GM12878 (cell line): ENCODE measurements around the gene SLX4IP. TPM values are rescaled to one million over a fixed set of nuclear protein-coding genes. Genes with fewer than 3 reads are reported as not detected.

Experiments used
- ATAC-seq: fragments of 200-7000 bp; cut with Tn5 transposase; 3 replicates; pipeline ENCODE4 v1.9.1; 2020; ENCODE audit warnings: mild to moderate bottlenecking, moderate library complexity
- BruUV-seq: library from RNA; stranded (reverse); fragments of 400-500 nt; replicated peaks from 2 replicates; lab custom pipeline; 2021; lab: Mats Ljungman, UMichigan
- CTCF ChIA-PET: fragments of 300-600 bp; sonication (Branson Sonifier 250); formaldehyde crosslinking; extraction: SDS; loops from one replicate; lab custom pipeline; 2021; ENCODE audit warnings: inconsistent platforms; lab: Yijun Ruan, JAX
- POLR2A ChIA-PET: fragments of 350-600 bp; formaldehyde crosslinking; extraction: SDS; loops from one replicate; lab custom pipeline; 2021; ENCODE audit warnings: inconsistent platforms; lab: Charles Lee
- RAD21 ChIA-PET: fragments of 300-600 bp; sonication (Branson Sonifier 250); formaldehyde crosslinking; loops from one replicate; lab custom pipeline; 2023; ENCODE audit warnings: antibody characterized with exemption; ENCODE audit not compliant: unreplicated experiment; lab: Charles Lee
- SMC1A ChIA-PET: fragments of 300-600 bp; sonication (Branson Sonifier 250); formaldehyde crosslinking; loops from one replicate; lab custom pipeline; 2023; ENCODE audit not compliant: unreplicated experiment, uncharacterized antibody; lab: Charles Lee
- DNase-seq: peaks from one replicate; pipeline ENCODE4 v3.0.0-alpha.2; 2011; ENCODE audit warnings: low read depth, low spot score
- FAIRE-seq: peaks from 3 replicates; lab custom pipeline; 2011; peaks lifted over from hg19 to GRCh38; lab: Jason Lieb, UNC
- H2AFZ ChIP-seq: 2 replicates; pipeline ENCODE4 v1.6.0; 2011; ENCODE audit warnings: low read depth, low read length, control low read depth; ENCODE audit not compliant: control insufficient read depth
- H3K27ac ChIP-seq: 2 replicates; pipeline ENCODE4 v1.5.1; 2011; ENCODE audit warnings: control low read depth; ENCODE audit not compliant: control insufficient read depth, insufficient read depth
- H3K27me3 ChIP-seq, 2 experiments: replicated peaks in 1 of 2; 2 replicates each; pipeline versions ENCODE4 v1.6.0 to v1.6.1; 2011; ENCODE audit warnings: low read length in 1 of 2; ENCODE audit not compliant: control insufficient read depth in 2 of 2, insufficient read depth in 2 of 2
- H3K36me3 ChIP-seq, 2 experiments: 2 replicates each; pipeline ENCODE4 v1.5.1; 2011; ENCODE audit warnings: low read length in 1 of 2; ENCODE audit not compliant: control insufficient read depth in 2 of 2, insufficient read depth in 2 of 2
- H3K4me1 ChIP-seq: 2 replicates; pipeline ENCODE4 v1.6.1; 2011; ENCODE audit warnings: mild to moderate bottlenecking, low read length, moderate library complexity, mixed read lengths; ENCODE audit not compliant: control insufficient read depth, insufficient read depth
- H3K4me2 ChIP-seq: 2 replicates; pipeline ENCODE4 v1.6.0; 2011; ENCODE audit warnings: control low read depth; ENCODE audit not compliant: control insufficient read depth, insufficient read depth
- H3K4me3 ChIP-seq: fragments of 200-600 bp; sonication (generic); 2 replicates; pipeline ENCODE4 v1.5.1; 2016
- H3K79me2 ChIP-seq: 2 replicates; pipeline ENCODE4 v1.6.0; 2011; ENCODE audit warnings: low read length; ENCODE audit not compliant: control insufficient read depth, insufficient read depth
- H3K9ac ChIP-seq: 2 replicates; pipeline ENCODE4 v1.8.0; 2011; ENCODE audit warnings: low read length, control low read depth, mixed read lengths; ENCODE audit not compliant: control insufficient read depth, insufficient read depth
- H3K9me3 ChIP-seq: replicated peaks from 3 replicates; pipeline ENCODE4 v1.5.1; 2011; ENCODE audit warnings: mild to moderate bottlenecking, low read length; ENCODE audit not compliant: control insufficient read depth, insufficient read depth
- H4K20me1 ChIP-seq: 2 replicates; pipeline ENCODE4 v1.6.0; 2011; ENCODE audit not compliant: control insufficient read depth, insufficient read depth
- BMI1 ChIP-seq: fragments of 450-650 bp; IDR thresholded peaks from 2 replicates; pipeline ENCODE4 v1.6.1; 2016; ENCODE audit warnings: mild to moderate bottlenecking, moderate library complexity, borderline replicate concordance
- CBX5 ChIP-seq: sonication (generic); IDR thresholded peaks from 2 replicates; pipeline ENCODE4 v1.6.1; 2016; ENCODE audit warnings: low read depth, moderate library complexity, mild to moderate bottlenecking, inconsistent platforms
- CHD1 ChIP-seq: IDR thresholded peaks from 2 replicates; pipeline ENCODE4 v1.6.1; 2012; ENCODE audit warnings: low read depth, low read length, improper control_type of control experiment
- EED ChIP-seq: sonication (generic); IDR thresholded peaks from 2 replicates; pipeline ENCODE4 v1.6.1; 2016; ENCODE audit warnings: antibody characterized with exemption, low read depth
- IRF4 ChIP-seq: IDR thresholded peaks from 2 replicates; pipeline ENCODE4 v1.6.1; 2011; ENCODE audit warnings: low read depth, low read length
- JUND ChIP-seq: IDR thresholded peaks from 2 replicates; pipeline ENCODE4 v1.6.1; 2012; ENCODE audit warnings: low read depth, mild to moderate bottlenecking, low read length, improper control_type of control experiment, moderate library complexity
- KDM1A ChIP-seq: fragments of 200-600 bp; sonication (generic); IDR thresholded peaks from 2 replicates; pipeline ENCODE4 v1.6.1; 2016; ENCODE audit warnings: borderline replicate concordance
- NFYB ChIP-seq: IDR thresholded peaks from 2 replicates; pipeline ENCODE4 v1.6.1; 2011; ENCODE audit warnings: low read depth, mild to moderate bottlenecking, low read length, improper control_type of control experiment, moderate library complexity; ENCODE audit not compliant: insufficient read depth
- NR2F1 ChIP-seq: fragments of 450-650 bp; conservative IDR thresholded peaks from 2 replicates; pipeline ENCODE4 v1.6.1; 2017; ENCODE audit warnings: mild to moderate bottlenecking
- SP1 ChIP-seq: IDR thresholded peaks from one replicate; pipeline ENCODE4 v1.6.1; 2011; ENCODE audit warnings: low read depth, low read length
- SPI1 ChIP-seq: IDR thresholded peaks from 2 replicates; pipeline ENCODE4 v1.6.1; 2011; ENCODE audit warnings: low read depth, mild to moderate bottlenecking, low read length, moderate library complexity, borderline replicate concordance; ENCODE audit not compliant: insufficient read depth
- WGBS: methylation state at CpG from one replicate; pipeline ENCODE4 v1.1.6; 2016; ENCODE audit warnings: low lambda C conversion rate; ENCODE audit not compliant: insufficient replicate concordance, insufficient coverage; ENCODE audit errors: missing lambda C conversion rate; 5-methylcytosine and 5-hydroxymethylcytosine counted together
- in situ Hi-C: fragments of 300-500 bp; cut with MboI; formaldehyde crosslinking; loops from 9 replicates; pipeline ENCODE4 v1.14.3; 2018; ENCODE audit warnings: mixed read lengths
- intact Hi-C: fragments of 100-400 bp; cut with micrococcal nuclease; formaldehyde crosslinking; loops from one replicate; pipeline ENCODE4 v1.14.2; 2022; ENCODE audit not compliant: unreplicated experiment
- polyA plus RNA-seq, 11 experiments: library from polyadenylated mRNA; depleted of rRNA in 4 of 11; unstranded in 6 of 11; stranded (reverse) in 5 of 11; fragments of >200 nt; fragmentation: Nextera tagmentation in 4 of 11; fragmentation: Illumina TruSeq in 1 of 11; extraction: Ambion mirVana in 4 of 11; extraction: Trizol in 1 of 11; gene quantifications; 1 replicate in 1 of 11; 2 replicates in 10 of 11; pipeline versions ENCODE4 v1.2.1 to v1.2.3, GENCODE V29; 2011 to 2016; ENCODE audit warnings: inconsistent platforms in 2 of 11, missing spikeins in 2 of 11, low read depth in 1 of 11
- total RNA-seq, 4 experiments: library from RNA; depleted of rRNA in 3 of 4; stranded (reverse); fragments of >200 nt in 3 of 4; fragmentation: Illumina TruSeq in 1 of 4; extraction: Trizol in 1 of 4; gene quantifications; 2 replicates each; pipeline versions ENCODE4 v1.2.1 to v1.2.3, GENCODE V29; 2013 to 2021
- TF ChIP-seq, protein P1 (sequence below): fragments of 150-350 bp; IDR thresholded peaks from 2 replicates; pipeline ENCODE4 v1.6.1; 2016; ENCODE audit warnings: low read depth, low read length
- TF ChIP-seq, protein P2 (sequence below): IDR thresholded peaks from 2 replicates; pipeline ENCODE4 v1.6.1; 2012; ENCODE audit warnings: low read depth, low read length, improper control_type of control experiment
- TF ChIP-seq, protein P3 (sequence below): fragments of 450-650 bp; IDR thresholded peaks from 2 replicates; pipeline ENCODE4 v1.6.1; 2017; ENCODE audit warnings: borderline replicate concordance
- TF ChIP-seq, protein P4 (sequence below): fragments of 150-350 bp; IDR thresholded peaks from 2 replicates; pipeline ENCODE4 v1.6.1; 2014; ENCODE audit warnings: mild to moderate bottlenecking, low read depth, low read length
- TF ChIP-seq, protein P5 (sequence below): IDR thresholded peaks from 2 replicates; pipeline ENCODE4 v1.6.1; 2012; ENCODE audit warnings: low read depth, low read length, improper control_type of control experiment

The SLX4IP gene
- total and polyA plus RNA-seq, 10 of the 15 experiments (the other 5 are each of a cell fraction or from before 2014, with no cell fraction given), result 2.2 to 11.0 (median 6.3) TPM

DNA sequence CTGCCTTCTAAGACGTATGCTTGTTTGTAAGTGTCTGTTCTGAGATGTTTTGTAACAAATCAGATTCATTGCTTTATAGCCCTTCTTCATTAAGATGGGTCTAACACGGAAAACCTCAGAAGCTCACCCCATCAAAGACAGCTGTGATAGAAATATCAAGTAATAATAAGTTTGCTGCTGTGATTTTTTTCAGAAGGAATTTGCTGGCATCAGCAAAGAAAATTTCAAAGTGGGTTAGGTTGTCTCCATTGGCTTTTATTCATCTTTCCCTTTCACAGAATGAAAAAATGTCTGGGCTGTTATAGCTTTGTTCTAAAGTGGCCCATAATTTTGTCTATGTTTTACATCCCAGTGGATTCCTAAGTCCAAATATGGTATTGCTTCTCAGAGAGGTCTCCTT, 81.4 kb downstream of the SLX4IP start:
- H3K9ac ChIP-seq, result no peak overlapping the region
- no peak overlapping the region for H3K4me2 ChIP-seq
- no peaks in the 10 kb centered on the region for H4K20me1 ChIP-seq
- no TSS peak for BruUV-seq
- intact Hi-C loops, result no loop called here
- no peak for ATAC-seq
- no peak overlapping the region for H2AFZ ChIP-seq
- in situ Hi-C loops, result no loop called here
- ChIA-PET CTCF (interaction anchor here (1.1 to 7.5 kb wide), 5 partner anchors 18 to 41 kb away, joined by 3 to 46 read pairs (median 6); no protein-coding TSS in a partner anchor), SMC1A (interaction anchor here (1.1 to 8.8 kb wide), 9 partner anchors 9 to 155 kb away, joined by 3 to 76 read pairs (median 8); no protein-coding TSS in a partner anchor), RAD21 (interaction anchor here (0.8 to 5.9 kb wide), 7 partner anchors 14 to 79 kb away, joined by 3 to 77 read pairs (median 3); no protein-coding TSS in a partner anchor), POLR2A (interaction anchor here (1.0 to 3.0 kb wide), 3 partner anchors 8 to 38 kb away, joined by 3 to 11 read pairs (median 6); no protein-coding TSS in a partner anchor)
- H3K9me3 ChIP-seq, result no peaks in the 10 kb centered on the region
- no peak for DNase-seq
- no peak overlapping the region for H3K27ac ChIP-seq
- no peak for FAIRE-seq
- H3K79me2 ChIP-seq, result no peaks in the 10 kb centered on the region; the same call in none of the 2 replicates
- no peaks in the 10 kb centered on the region for H3K36me3 ChIP-seq
- H3K4me1 ChIP-seq, result peaks cover 31% of the 10 kb centered on the region
- no peaks in the 10 kb centered on the region for H3K27me3 ChIP-seq
- WGBS, result 48% methylated on average over 2 of the region's 2 CpGs
- no peak overlapping the region for H3K4me3 ChIP-seq
- no peak for TF ChIP-seq BMI1
- TF ChIP-seq, protein P1, sequence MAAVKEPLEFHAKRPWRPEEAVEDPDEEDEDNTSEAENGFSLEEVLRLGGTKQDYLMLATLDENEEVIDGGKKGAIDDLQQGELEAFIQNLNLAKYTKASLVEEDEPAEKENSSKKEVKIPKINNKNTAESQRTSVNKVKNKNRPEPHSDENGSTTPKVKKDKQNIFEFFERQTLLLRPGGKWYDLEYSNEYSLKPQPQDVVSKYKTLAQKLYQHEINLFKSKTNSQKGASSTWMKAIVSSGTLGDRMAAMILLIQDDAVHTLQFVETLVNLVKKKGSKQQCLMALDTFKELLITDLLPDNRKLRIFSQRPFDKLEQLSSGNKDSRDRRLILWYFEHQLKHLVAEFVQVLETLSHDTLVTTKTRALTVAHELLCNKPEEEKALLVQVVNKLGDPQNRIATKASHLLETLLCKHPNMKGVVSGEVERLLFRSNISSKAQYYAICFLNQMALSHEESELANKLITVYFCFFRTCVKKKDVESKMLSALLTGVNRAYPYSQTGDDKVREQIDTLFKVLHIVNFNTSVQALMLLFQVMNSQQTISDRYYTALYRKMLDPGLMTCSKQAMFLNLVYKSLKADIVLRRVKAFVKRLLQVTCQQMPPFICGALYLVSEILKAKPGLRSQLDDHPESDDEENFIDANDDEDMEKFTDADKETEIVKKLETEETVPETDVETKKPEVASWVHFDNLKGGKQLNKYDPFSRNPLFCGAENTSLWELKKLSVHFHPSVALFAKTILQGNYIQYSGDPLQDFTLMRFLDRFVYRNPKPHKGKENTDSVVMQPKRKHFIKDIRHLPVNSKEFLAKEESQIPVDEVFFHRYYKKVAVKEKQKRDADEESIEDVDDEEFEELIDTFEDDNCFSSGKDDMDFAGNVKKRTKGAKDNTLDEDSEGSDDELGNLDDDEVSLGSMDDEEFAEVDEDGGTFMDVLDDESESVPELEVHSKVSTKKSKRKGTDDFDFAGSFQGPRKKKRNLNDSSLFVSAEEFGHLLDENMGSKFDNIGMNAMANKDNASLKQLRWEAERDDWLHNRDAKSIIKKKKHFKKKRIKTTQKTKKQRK, result no peak
- no peak for TF ChIP-seq NFYB
- TF ChIP-seq SP1, result no peak
- TF ChIP-seq CHD1, result no peak
- no peak for TF ChIP-seq JUND
- TF ChIP-seq CBX5, result no peak
- TF ChIP-seq, protein P2, sequence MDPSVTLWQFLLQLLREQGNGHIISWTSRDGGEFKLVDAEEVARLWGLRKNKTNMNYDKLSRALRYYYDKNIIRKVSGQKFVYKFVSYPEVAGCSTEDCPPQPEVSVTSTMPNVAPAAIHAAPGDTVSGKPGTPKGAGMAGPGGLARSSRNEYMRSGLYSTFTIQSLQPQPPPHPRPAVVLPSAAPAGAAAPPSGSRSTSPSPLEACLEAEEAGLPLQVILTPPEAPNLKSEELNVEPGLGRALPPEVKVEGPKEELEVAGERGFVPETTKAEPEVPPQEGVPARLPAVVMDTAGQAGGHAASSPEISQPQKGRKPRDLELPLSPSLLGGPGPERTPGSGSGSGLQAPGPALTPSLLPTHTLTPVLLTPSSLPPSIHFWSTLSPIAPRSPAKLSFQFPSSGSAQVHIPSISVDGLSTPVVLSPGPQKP, result no peak
- TF ChIP-seq SPI1, result no peak
- TF ChIP-seq, protein P3, sequence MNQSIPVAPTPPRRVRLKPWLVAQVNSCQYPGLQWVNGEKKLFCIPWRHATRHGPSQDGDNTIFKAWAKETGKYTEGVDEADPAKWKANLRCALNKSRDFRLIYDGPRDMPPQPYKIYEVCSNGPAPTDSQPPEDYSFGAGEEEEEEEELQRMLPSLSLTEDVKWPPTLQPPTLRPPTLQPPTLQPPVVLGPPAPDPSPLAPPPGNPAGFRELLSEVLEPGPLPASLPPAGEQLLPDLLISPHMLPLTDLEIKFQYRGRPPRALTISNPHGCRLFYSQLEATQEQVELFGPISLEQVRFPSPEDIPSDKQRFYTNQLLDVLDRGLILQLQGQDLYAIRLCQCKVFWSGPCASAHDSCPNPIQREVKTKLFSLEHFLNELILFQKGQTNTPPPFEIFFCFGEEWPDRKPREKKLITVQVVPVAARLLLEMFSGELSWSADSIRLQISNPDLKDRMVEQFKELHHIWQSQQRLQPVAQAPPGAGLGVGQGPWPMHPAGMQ, result no peak
- TF ChIP-seq EED, result no peak
- TF ChIP-seq, protein P4, sequence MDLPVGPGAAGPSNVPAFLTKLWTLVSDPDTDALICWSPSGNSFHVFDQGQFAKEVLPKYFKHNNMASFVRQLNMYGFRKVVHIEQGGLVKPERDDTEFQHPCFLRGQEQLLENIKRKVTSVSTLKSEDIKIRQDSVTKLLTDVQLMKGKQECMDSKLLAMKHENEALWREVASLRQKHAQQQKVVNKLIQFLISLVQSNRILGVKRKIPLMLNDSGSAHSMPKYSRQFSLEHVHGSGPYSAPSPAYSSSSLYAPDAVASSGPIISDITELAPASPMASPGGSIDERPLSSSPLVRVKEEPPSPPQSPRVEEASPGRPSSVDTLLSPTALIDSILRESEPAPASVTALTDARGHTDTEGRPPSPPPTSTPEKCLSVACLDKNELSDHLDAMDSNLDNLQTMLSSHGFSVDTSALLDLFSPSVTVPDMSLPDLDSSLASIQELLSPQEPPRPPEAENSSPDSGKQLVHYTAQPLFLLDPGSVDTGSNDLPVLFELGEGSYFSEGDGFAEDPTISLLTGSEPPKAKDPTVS, result no peak
- no peak for TF ChIP-seq KDM1A
- no peak for TF ChIP-seq IRF4
- TF ChIP-seq, protein P5, sequence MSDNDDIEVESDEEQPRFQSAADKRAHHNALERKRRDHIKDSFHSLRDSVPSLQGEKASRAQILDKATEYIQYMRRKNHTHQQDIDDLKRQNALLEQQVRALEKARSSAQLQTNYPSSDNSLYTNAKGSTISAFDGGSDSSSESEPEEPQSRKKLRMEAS, result no peak
- TF ChIP-seq NR2F1, result no peak
